ENCODE measurements around the gene CCDC159. TPM values are rescaled to one million over a fixed set of nuclear protein-coding genes. Genes with fewer than 3 reads are reported as not detected.

CCDC159 gene
- total and polyA plus RNA-seq, 2 donors (not counting 1 experiment from before 2014, with no cell fraction given), result 57.5 to 128 TPM

- TF ChIP-seq CTCF (IDR thresholded peaks at IDR 0.05) (no peak), EZH2 (IDR thresholded peaks at IDR 0.05; ENCODE audit: borderline replicate concordance, insufficient read depth, low read depth, low read length, poor library complexity, severe bottlenecking) (no peak)
- ATAC-seq (ENCODE audit: low read depth) (no peak), DNase-seq (no peak)
- Histone ChIP-seq H3K27ac (ENCODE audit: low read length in 2 of 2) (no peak overlapping the region), H3K9me3 (ENCODE audit: control extremely low read depth in 1 of 3, control insufficient read depth in 2 of 3, insufficient read depth in 1 of 3, low read length in 2 of 3) (peaks cover 0 to 12% (median 0%) of the 10 kb centered on the region in 3 donors), H3K79me2 (ENCODE audit: control insufficient read depth, insufficient read depth, low read length) (no peaks in the 10 kb centered on the region), H3K4me3 (ENCODE audit: control extremely low read depth in 1 of 5, extremely low read depth in 1 of 5, insufficient read depth in 1 of 5, low read depth in 2 of 5, low read length in 4 of 5) (no peak overlapping the region), H3K36me3 (replicated peaks in 1 of 2; ENCODE audit: control extremely low read depth in 1 of 2, control insufficient read depth in 1 of 2, extremely low read depth in 1 of 2, insufficient read depth in 2 of 2, low read length in 1 of 2) (no peaks in the 10 kb centered on the region), H4K20me1 (ENCODE audit: control insufficient read depth, insufficient read depth, low read length, poor library complexity, severe bottlenecking) (no peaks in the 10 kb centered on the region), H3K9ac (ENCODE audit: low read length) (no peak overlapping the region), H2AFZ (ENCODE audit: insufficient read depth, low read depth, low read length, poor library complexity, severe bottlenecking) (no peak overlapping the region), H3K4me1 (ENCODE audit: control insufficient read depth in 2 of 2, insufficient read depth in 2 of 2, low read length in 2 of 2) (peaks cover 4 to 7% of the 10 kb centered on the region in 2 donors), H3K4me2 (replicated peaks; ENCODE audit: low read depth, low read length, poor library complexity, severe bottlenecking) (no peak overlapping the region), H3K27me3 (replicated peaks in 1 of 4; ENCODE audit: control extremely low read depth in 1 of 4, control insufficient read depth in 3 of 4, insufficient read depth in 4 of 4, low read length in 3 of 4) (peaks cover 0 to 11% (median 4%) of the 10 kb centered on the region in 4 experiments)
- no peak overlapping the region for H3K27ac Mint-ChIP-seq
- intact Hi-C loops (cut with micrococcal nuclease), result no loop called here
- H3K4me1 Mint-ChIP-seq, result peaks cover 15% of the 10 kb centered on the region
- H3K27me3 Mint-ChIP-seq, result peaks cover 13% of the 10 kb centered on the region
- no peaks in the 10 kb centered on the region for H3K9me3 Mint-ChIP-seq (ENCODE audit: insufficient read depth)
- WGBS (ENCODE audit: insufficient coverage), result 90% methylated on average over 8 of the region's 11 CpGs
- POLR2A ChIA-PET, result no interaction called here
- H3K4me3 Mint-ChIP-seq, result no peak overlapping the region
- CTCF ChIA-PET, result no interaction called here
Observed at GRCh38 chr19:11356676-11357550, 10.6 kb downstream of the CCDC159 start.

DNA sequence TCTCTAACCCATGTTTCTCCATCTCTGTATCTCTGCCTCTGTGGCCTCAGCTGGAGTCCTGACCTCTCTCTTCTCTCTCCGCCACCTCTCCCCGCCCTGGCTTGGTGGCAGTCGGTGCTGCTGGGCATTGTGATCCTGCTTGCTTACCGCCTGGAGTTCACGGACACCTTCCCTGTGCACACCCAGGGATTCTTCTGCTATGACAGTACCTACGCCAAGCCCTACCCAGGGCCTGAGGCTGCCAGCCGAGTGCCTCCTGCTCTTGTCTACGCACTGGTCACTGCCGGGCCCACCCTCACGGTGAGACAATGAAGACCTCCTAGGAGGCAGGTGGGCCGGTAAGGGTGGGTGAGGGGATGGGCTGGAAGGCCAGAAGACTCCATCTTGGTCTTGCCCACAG lies 13.1 kb downstream of the CCDC159 start:
- no peak overlapping the region for H3K9ac ChIP-seq (ENCODE audit: low read length)
- no peak overlapping the region for H2AFZ ChIP-seq (ENCODE audit: insufficient read depth, low read depth, low read length, poor library complexity, severe bottlenecking)
- no peak overlapping the region for H3K27ac ChIP-seq (ENCODE audit: low read length in 2 of 2)
- Mint-ChIP-seq H3K27ac (no peak overlapping the region), H3K4me3 (no peak overlapping the region), H3K9me3 (ENCODE audit: insufficient read depth) (no peaks in the 10 kb centered on the region), H3K4me1 (peaks cover 13% of the 10 kb centered on the region), H3K27me3 (peaks cover 11% of the 10 kb centered on the region)
- intact Hi-C loops (cut with micrococcal nuclease), result no loop called here
- ChIA-PET POLR2A (no interaction called here), CTCF (no interaction called here)
- 98% methylated on average over 10 of the region's 11 CpGs for whole genome bisulfite sequencing (ENCODE audit: insufficient coverage)
- DNase-seq (no peak), ATAC-seq (ENCODE audit: low read depth) (no peak)
- no peaks in the 10 kb centered on the region for H4K20me1 ChIP-seq (ENCODE audit: control insufficient read depth, insufficient read depth, low read length, poor library complexity, severe bottlenecking)
- peaks cover 0 to 12% (median 0%) of the 10 kb centered on the region in 3 donors for H3K9me3 ChIP-seq (ENCODE audit: control extremely low read depth in 1 of 3, control insufficient read depth in 2 of 3, insufficient read depth in 1 of 3, low read length in 2 of 3)
- H3K27me3 ChIP-seq (replicated peaks in 1 of 4; ENCODE audit: control extremely low read depth in 1 of 4, control insufficient read depth in 3 of 4, insufficient read depth in 4 of 4, low read length in 3 of 4), result peaks cover 0 to 11% (median 4%) of the 10 kb centered on the region in 4 experiments
- peaks cover 4 to 7% of the 10 kb centered on the region in 2 donors for H3K4me1 ChIP-seq (ENCODE audit: control insufficient read depth in 2 of 2, insufficient read depth in 2 of 2, low read length in 2 of 2)
- H3K4me2 ChIP-seq (replicated peaks; ENCODE audit: low read depth, low read length, poor library complexity, severe bottlenecking), result no peak overlapping the region
- H3K79me2 ChIP-seq (ENCODE audit: control insufficient read depth, insufficient read depth, low read length), result no peaks in the 10 kb centered on the region
- TF ChIP-seq EZH2 (IDR thresholded peaks at IDR 0.05; ENCODE audit: borderline replicate concordance, insufficient read depth, low read depth, low read length, poor library complexity, severe bottlenecking), result no peak
- no peak for TF ChIP-seq CTCF (IDR thresholded peaks at IDR 0.05)
- H3K36me3 ChIP-seq (replicated peaks in 1 of 2; ENCODE audit: control extremely low read depth in 1 of 2, control insufficient read depth in 1 of 2, extremely low read depth in 1 of 2, insufficient read depth in 2 of 2, low read length in 1 of 2), result no peaks in the 10 kb centered on the region
- no peak overlapping the region for H3K4me3 ChIP-seq (ENCODE audit: control extremely low read depth in 1 of 5, extremely low read depth in 1 of 5, insufficient read depth in 1 of 5, low read depth in 2 of 5, low read length in 4 of 5)

Data from B cell (primary cell).